Measurements from ENCODE around the gene SPRED3. TPM values are rescaled to one million over a fixed set of nuclear protein-coding genes. Genes with fewer than 3 reads are reported as not detected.

Gene SPRED3
- total and polyA plus RNA-seq, 2 of the 8 experiments (the other 6 are each of a cell fraction or from before 2014, with no cell fraction given) = 8.1 to 10.3 TPM

- TF ChIP-seq KDM5A (IDR thresholded peaks at IDR 0.05; ENCODE audit: low read length) (peak; percentile 46; the same call in 1 of the 2 replicates), EGR1 (IDR thresholded peaks at IDR 0.05; ENCODE audit: borderline replicate concordance, low read depth, low read length) (no peak), GTF2F1 (IDR thresholded peaks at IDR 0.05; ENCODE audit: borderline replicate concordance, low read depth, low read length) (no peak), SAP30 (IDR thresholded peaks at IDR 0.05; ENCODE audit: insufficient read depth, insufficient replicate concordance, low read length) (peak; percentile 79), NANOG (IDR thresholded peaks at IDR 0.05; ENCODE audit: insufficient read depth, low read depth, low read length, poor library complexity, severe bottlenecking) (no peak), FOSL1 (IDR thresholded peaks at IDR 0.05; ENCODE audit: insufficient read depth, low read depth, low read length) (no peak), SP4 (IDR thresholded peaks at IDR 0.05; ENCODE audit: low read length) (peak; percentile 47; the same call in 1 of the 2 replicates), TBP (IDR thresholded peaks at IDR 0.05; ENCODE audit: low read depth, low read length) (peak; percentile 93), POLR2AphosphoS5 (IDR thresholded peaks at IDR 0.05; ENCODE audit: low read depth, low read length) (peak; percentile 71), NRF1 (IDR thresholded peaks at IDR 0.05; ENCODE audit: low read depth, low read length) (no peak), POLR2A (IDR thresholded peaks at IDR 0.05; ENCODE audit: control extremely low read depth in 1 of 2, low read depth in 2 of 2, low read length in 2 of 2) (peak; percentile 93 to 94), SIX5 (IDR thresholded peaks at IDR 0.05; ENCODE audit: low read depth, low read length) (peak; percentile 35; the same call in 1 of the 2 replicates), JUN (IDR thresholded peaks at IDR 0.05; ENCODE audit: low read depth, low read length) (no peak), KDM4A (IDR thresholded peaks at IDR 0.05; ENCODE audit: low read depth, low read length, severe bottlenecking) (no peak), SUZ12 (IDR thresholded peaks at IDR 0.05; ENCODE audit: low read length) (no peak)
Measured at GRCh38 chr19:38374332-38375097, 14.0 kb upstream of the SPRED3 start, which contains the start of gene PSMD8 (continued).
